T-helper 2 cell (primary cell): Measurements from ENCODE around the gene CADM1.

Experiments
- DNase-seq, 5 experiments: peaks; one replicate each; pipeline versions ENCODE4 v3.0.0 to v3.0.0-alpha.2; 2012 to 2022

Gene CADM1

GRCh38 chr11:115170133-115170815, 333.9 kb downstream of the CADM1 start:
- peak in 2 of 5 experiments; percentile 4 to 32 for DNase-seq

GRCh38 chr11:115169251-115169650, 335.0 kb downstream of the CADM1 start:
- no peak for DNase-seq

GRCh38 chr11:115168686-115169085, 335.5 kb downstream of the CADM1 start:
- DNase-seq: no peak

- DNase-seq: no peak
These were observed 336.0 kb downstream of the CADM1 start for GRCh38 chr11:115168229-115168671.

GRCh38 chr11:115167456-115167855, 336.8 kb downstream of the CADM1 start:
- no peak for DNase-seq

- no peak for DNase-seq
These were observed 337.4 kb downstream of the CADM1 start for GRCh38 chr11:115166820-115167219.

GRCh38 chr11:115164774-115165173, 339.4 kb downstream of the CADM1 start:
- DNase-seq: no peak

- DNase-seq: no peak
These were observed 341.3 kb downstream of the CADM1 start for GRCh38 chr11:115162919-115163318.

- DNase-seq: no peak
These were observed 342.3 kb downstream of the CADM1 start for GRCh38 chr11:115161876-115162275.

GRCh38 chr11:115159207-115159606, 345.0 kb downstream of the CADM1 start:
- DNase-seq: no peak

GRCh38 chr11:115158053-115158452, 346.2 kb downstream of the CADM1 start:
- no peak for DNase-seq

- no peak for DNase-seq
These were observed 347.0 kb downstream of the CADM1 start for GRCh38 chr11:115157247-115157646.

- DNase-seq: no peak
These were observed 348.2 kb downstream of the CADM1 start for GRCh38 chr11:115155978-115156377.

GRCh38 chr11:115155320-115155719, 348.9 kb downstream of the CADM1 start:
- no peak for DNase-seq

- DNase-seq: no peak
These were observed 349.9 kb downstream of the CADM1 start for GRCh38 chr11:115154355-115154736.

- no peak for DNase-seq
These were observed 350.4 kb downstream of the CADM1 start for GRCh38 chr11:115153731-115154354.

GRCh38 chr11:115153135-115153534, 351.1 kb downstream of the CADM1 start:
- DNase-seq: no peak

- DNase-seq: no peak
These were observed 353.2 kb downstream of the CADM1 start for GRCh38 chr11:115151010-115151409.

GRCh38 chr11:115148691-115149090, 355.5 kb downstream of the CADM1 start:
- no peak for DNase-seq

- DNase-seq: no peak
These were observed 356.1 kb downstream of the CADM1 start for GRCh38 chr11:115148101-115148500.

- DNase-seq: no peak
These were observed 356.9 kb downstream of the CADM1 start for GRCh38 chr11:115147243-115147807.

GRCh38 chr11:115146425-115146824, 357.8 kb downstream of the CADM1 start:
- no peak for DNase-seq

GRCh38 chr11:115145324-115145723, 358.9 kb downstream of the CADM1 start:
- DNase-seq: no peak

- DNase-seq: no peak
These were observed 359.3 kb downstream of the CADM1 start for GRCh38 chr11:115144914-115145313.
